ENCODE measurements around the gene C2orf72.
"Not testable (repeated sequence)": the region's sequence is repeated elsewhere in the genome, so short reads cannot be mapped to it uniquely, and the experiment has no call there.

Gene C2orf72

DNA sequence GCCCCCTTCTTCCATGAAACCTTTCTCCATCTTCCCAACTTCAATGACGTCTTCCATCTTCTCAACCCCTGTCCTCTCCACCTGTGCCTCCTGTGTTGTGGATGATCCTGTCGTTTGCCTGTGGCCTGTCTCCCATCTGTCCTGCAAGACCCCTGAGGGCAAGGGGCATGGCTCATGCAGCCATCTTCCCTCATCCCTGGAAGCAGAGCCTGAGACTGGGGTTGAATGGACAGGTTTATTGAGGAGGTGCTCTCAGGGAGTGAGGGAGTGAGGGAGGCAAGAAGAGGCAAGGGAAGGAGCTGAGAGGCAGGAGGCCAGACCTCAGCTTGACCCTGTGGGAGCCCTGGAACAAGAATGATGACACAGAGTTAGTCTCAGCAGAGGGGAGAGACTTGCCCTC lies 34.1 kb upstream of the C2orf72 start:
- Histone ChIP-seq H4K20me1 (ENCODE audit: insufficient read depth, low read length, poor library complexity, severe bottlenecking) (no peaks in the 10 kb centered on the region), H3K9ac (ENCODE audit: low read depth, low read length, poor library complexity, severe bottlenecking) (no peak overlapping the region), H3K79me2 (ENCODE audit: insufficient read depth, low read length) (no peaks in the 10 kb centered on the region), H3K4me1 (ENCODE audit: insufficient read depth, low read length, poor library complexity, severe bottlenecking) (no peaks in the 10 kb centered on the region), H3K4me2 (ENCODE audit: low read depth, low read length, poor library complexity, severe bottlenecking) (no peak overlapping the region), H3F3A (ENCODE audit: low read depth) (no peaks in the 10 kb centered on the region), H3K36me3 (ENCODE audit: insufficient read depth, low read length) (no peaks in the 10 kb centered on the region), H3K27me3 (ENCODE audit: insufficient read depth, low read length, poor library complexity, severe bottlenecking) (peaks cover 4% of the 10 kb centered on the region), H3K9me3 (ENCODE audit: insufficient read depth, low read depth, low read length) (no peaks in the 10 kb centered on the region), H3K4me3 (ENCODE audit: low read length, poor library complexity, severe bottlenecking) (no peak overlapping the region), H2AFZ (ENCODE audit: low read length) (no peak overlapping the region), H3K9me2 (replicated peaks; ENCODE audit: low read depth, low read length) (no peaks in the 10 kb centered on the region)
- TF ChIP-seq EZH2phosphoT487 (IDR thresholded peaks at IDR 0.05; ENCODE audit: borderline replicate concordance) (no peak), CTCF (conservative IDR thresholded peaks at IDR 0.05; ENCODE audit: low read length) (no peak)

GRCh38 chr2:231004930-231005329 lies 32.4 kb upstream of the C2orf72 start:
- not testable (repeated sequence) for H3K27me3 ChIP-seq (ENCODE audit: insufficient read depth, low read length, poor library complexity, severe bottlenecking); H3K4me1 ChIP-seq (ENCODE audit: insufficient read depth, low read length, poor library complexity, severe bottlenecking); H3F3A ChIP-seq (ENCODE audit: low read depth); H3K9ac ChIP-seq (ENCODE audit: low read depth, low read length, poor library complexity, severe bottlenecking); H3K9me2 ChIP-seq (replicated peaks; ENCODE audit: low read depth, low read length); H3K9me3 ChIP-seq (ENCODE audit: insufficient read depth, low read depth, low read length); H3K79me2 ChIP-seq (ENCODE audit: insufficient read depth, low read length); H3K36me3 ChIP-seq (ENCODE audit: insufficient read depth, low read length); H3K4me2 ChIP-seq (ENCODE audit: low read depth, low read length, poor library complexity, severe bottlenecking); H4K20me1 ChIP-seq (ENCODE audit: insufficient read depth, low read length, poor library complexity, severe bottlenecking); H2AFZ ChIP-seq (ENCODE audit: low read length); H3K4me3 ChIP-seq (ENCODE audit: low read length, poor library complexity, severe bottlenecking)

DNA sequence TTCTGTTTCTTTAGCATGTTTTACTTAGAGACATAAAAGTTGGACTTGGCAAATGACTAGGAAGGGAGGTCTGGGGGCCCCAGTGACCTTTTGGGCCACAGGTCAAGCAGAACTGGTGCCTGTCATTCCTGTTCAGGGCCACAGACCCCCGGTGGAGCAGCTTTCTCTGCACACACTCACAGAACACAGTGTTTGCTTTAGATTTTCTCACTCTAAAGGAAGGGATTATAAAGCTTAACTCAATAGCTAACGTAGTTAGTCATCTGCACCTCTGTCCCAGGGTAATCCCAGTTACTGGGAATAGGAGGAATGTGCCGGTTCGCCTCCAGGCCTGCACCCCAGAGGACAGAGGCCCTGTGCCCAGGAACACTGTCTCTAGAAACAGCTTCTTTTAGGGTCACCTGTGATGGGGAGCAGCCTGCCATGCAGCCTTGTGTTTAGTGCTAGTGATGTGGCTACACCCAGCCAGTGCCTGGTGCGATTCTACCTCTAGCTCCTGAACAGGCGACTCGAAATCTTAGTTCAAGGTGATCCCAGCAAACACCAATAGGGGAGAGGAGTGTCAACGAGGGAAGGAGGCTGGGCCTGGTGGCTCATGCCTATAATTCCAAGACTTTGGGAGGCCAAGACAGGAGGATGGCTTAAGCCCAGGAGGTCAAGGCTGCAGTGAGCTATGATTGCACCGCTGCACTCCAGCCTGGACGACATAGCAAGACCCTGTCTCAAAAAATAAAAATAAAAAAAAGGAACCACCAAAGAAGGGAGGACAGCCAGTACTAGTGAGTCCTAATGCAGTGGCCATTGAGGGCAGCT lies 29.8 kb upstream of the C2orf72 start:
- no peak overlapping the region for H3K4me3 ChIP-seq (ENCODE audit: low read length, poor library complexity, severe bottlenecking)
- H3K36me3 ChIP-seq (ENCODE audit: insufficient read depth, low read length) = no peaks in the 10 kb centered on the region
- no peak for TF ChIP-seq EZH2phosphoT487 (IDR thresholded peaks at IDR 0.05; ENCODE audit: borderline replicate concordance)
- TF ChIP-seq CTCF (conservative IDR thresholded peaks at IDR 0.05; ENCODE audit: low read length) = no peak
- H4K20me1 ChIP-seq (ENCODE audit: insufficient read depth, low read length, poor library complexity, severe bottlenecking) = no peaks in the 10 kb centered on the region
- no peaks in the 10 kb centered on the region for H3K9me3 ChIP-seq (ENCODE audit: insufficient read depth, low read depth, low read length)
- no peak overlapping the region for H3K9ac ChIP-seq (ENCODE audit: low read depth, low read length, poor library complexity, severe bottlenecking)
- H3K4me2 ChIP-seq (ENCODE audit: low read depth, low read length, poor library complexity, severe bottlenecking) = no peak overlapping the region
- no peaks in the 10 kb centered on the region for H3K9me2 ChIP-seq (replicated peaks; ENCODE audit: low read depth, low read length)
- H3K4me1 ChIP-seq (ENCODE audit: insufficient read depth, low read length, poor library complexity, severe bottlenecking) = no peaks in the 10 kb centered on the region
- peaks cover 4% of the 10 kb centered on the region for H3K27me3 ChIP-seq (ENCODE audit: insufficient read depth, low read length, poor library complexity, severe bottlenecking)
- no peaks in the 10 kb centered on the region for H3K79me2 ChIP-seq (ENCODE audit: insufficient read depth, low read length)
- H2AFZ ChIP-seq (ENCODE audit: low read length) = no peak overlapping the region
- no peaks in the 10 kb centered on the region for H3F3A ChIP-seq (ENCODE audit: low read depth)

DNA sequence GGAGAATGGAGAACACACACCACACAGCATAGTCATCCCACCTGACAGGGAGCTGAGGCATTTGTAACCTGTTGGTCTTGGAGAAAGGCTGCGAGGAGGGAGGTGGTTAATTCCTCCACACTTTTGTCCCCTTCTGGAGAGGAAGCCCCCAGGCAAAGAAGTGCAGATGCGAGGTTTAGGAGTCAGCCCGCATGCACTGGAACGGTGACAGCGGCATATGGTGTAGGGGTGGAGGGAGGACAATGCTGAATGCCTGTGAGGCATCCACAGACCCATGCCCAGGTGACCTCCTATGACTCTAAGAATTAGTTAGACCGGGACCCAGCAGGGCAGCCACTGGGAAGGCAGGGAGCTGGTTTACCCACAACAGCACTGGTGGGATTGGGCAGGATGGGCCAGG lies 29.2 kb upstream of the C2orf72 start:
- no peaks in the 10 kb centered on the region for H3K4me1 ChIP-seq (ENCODE audit: insufficient read depth, low read length, poor library complexity, severe bottlenecking)
- H3K4me3 ChIP-seq (ENCODE audit: low read length, poor library complexity, severe bottlenecking) = no peak overlapping the region
- H3K9ac ChIP-seq (ENCODE audit: low read depth, low read length, poor library complexity, severe bottlenecking) = no peak overlapping the region
- H3K4me2 ChIP-seq (ENCODE audit: low read depth, low read length, poor library complexity, severe bottlenecking) = no peak overlapping the region
- H3K36me3 ChIP-seq (ENCODE audit: insufficient read depth, low read length) = no peaks in the 10 kb centered on the region
- H2AFZ ChIP-seq (ENCODE audit: low read length) = no peak overlapping the region
- no peaks in the 10 kb centered on the region for H3F3A ChIP-seq (ENCODE audit: low read depth)
- no peaks in the 10 kb centered on the region for H3K9me3 ChIP-seq (ENCODE audit: insufficient read depth, low read depth, low read length)
- H3K9me2 ChIP-seq (replicated peaks; ENCODE audit: low read depth, low read length) = no peaks in the 10 kb centered on the region
- peaks cover 3% of the 10 kb centered on the region for H3K27me3 ChIP-seq (ENCODE audit: insufficient read depth, low read length, poor library complexity, severe bottlenecking)
- H3K79me2 ChIP-seq (ENCODE audit: insufficient read depth, low read length) = no peaks in the 10 kb centered on the region
- no peak for TF ChIP-seq CTCF (conservative IDR thresholded peaks at IDR 0.05; ENCODE audit: low read length)
- H4K20me1 ChIP-seq (ENCODE audit: insufficient read depth, low read length, poor library complexity, severe bottlenecking) = no peaks in the 10 kb centered on the region
